ENCODE measurements around the gene DUSP7.

DUSP7 gene

GRCh38 chr3:52040600-52040999, 15.8 kb downstream of the DUSP7 start:
- Histone ChIP-seq H3K9me3 (ENCODE audit: control insufficient read depth, insufficient read depth, low read depth, low read length) (no peaks in the 10 kb centered on the region), H3K4me3 (ENCODE audit: low read depth, low read length) (no peak overlapping the region), H3K27ac (ENCODE audit: extremely low read depth, low read depth, low read length) (no peak overlapping the region), H3K4me1 (ENCODE audit: control insufficient read depth, insufficient read depth, low read length) (no peaks in the 10 kb centered on the region), H3K36me3 (ENCODE audit: control insufficient read depth in 2 of 2, insufficient read depth in 1 of 2, low read length in 2 of 2) (no peaks in the 10 kb centered on the region)
- CTCF ChIA-PET: no interaction called here
- POLR2A ChIA-PET: interaction anchor here (0.9 to 1.3 kb wide), 2 partner anchors 9 to 17 kb away, joined by 3 read pairs; no protein-coding TSS in a partner anchor
- no peak for TF ChIP-seq PRDM4 (tag by site-specific recombination; IDR thresholded peaks at IDR 0.05)
- no peak for TF ChIP-seq ZBTB8A (tag by site-specific recombination; IDR thresholded peaks at IDR 0.05)
- TF ChIP-seq ZFP69B (tag by site-specific recombination; IDR thresholded peaks at IDR 0.05): no peak
- no peak for TF ChIP-seq ZBTB20 (tag by site-specific recombination; IDR thresholded peaks at IDR 0.05)

- TF ChIP-seq ZNF645 (tag by site-specific recombination; IDR thresholded peaks at IDR 0.05) (no peak), ZBTB48 (tag by site-specific recombination; IDR thresholded peaks at IDR 0.05) (no peak)
- H3K9me3 ChIP-seq (ENCODE audit: control insufficient read depth, insufficient read depth, low read depth, low read length): no peaks in the 10 kb centered on the region
- CTCF ChIA-PET: no interaction called here
- H3K27ac ChIP-seq (ENCODE audit: extremely low read depth, low read depth, low read length): no peak overlapping the region
- POLR2A ChIA-PET: no interaction called here
- no peaks in the 10 kb centered on the region for H3K4me1 ChIP-seq (ENCODE audit: control insufficient read depth, insufficient read depth, low read length)
- H3K36me3 ChIP-seq (ENCODE audit: control insufficient read depth in 2 of 2, insufficient read depth in 1 of 2, low read length in 2 of 2): no peaks in the 10 kb centered on the region
- no peak overlapping the region for H3K4me3 ChIP-seq (ENCODE audit: low read depth, low read length)
Measured at GRCh38 chr3:52039846-52040245, 16.5 kb downstream of the DUSP7 start.

- no peak for TF ChIP-seq GLI2 (tag by site-specific recombination; IDR thresholded peaks at IDR 0.05; ENCODE audit: borderline replicate concordance, low read depth)
- TF ChIP-seq ZFP3 (tag by site-specific recombination; IDR thresholded peaks at IDR 0.05; ENCODE audit: low read depth): no peak
- TF ChIP-seq MYNN (tag by site-specific recombination; IDR thresholded peaks at IDR 0.05; ENCODE audit: borderline replicate concordance): no peak
- TF ChIP-seq ZNF670 (tag by site-specific recombination; IDR thresholded peaks at IDR 0.05; ENCODE audit: low read depth): no peak
- no peak for TF ChIP-seq ZNF660 (tag by site-specific recombination; IDR thresholded peaks at IDR 0.05)
- TF ChIP-seq ZBTB21 (tag by site-specific recombination; IDR thresholded peaks at IDR 0.05): no peak
- no peak for TF ChIP-seq PATZ1 (tag by site-specific recombination; IDR thresholded peaks at IDR 0.05)
- no peak for TF ChIP-seq TCF7L2 (IDR thresholded peaks at IDR 0.05; ENCODE audit: borderline replicate concordance, low read depth, low read length)
- TF ChIP-seq ZNF423 (tag by site-specific recombination; IDR thresholded peaks at IDR 0.05): no peak
- Histone ChIP-seq H3K36me3 (ENCODE audit: control insufficient read depth in 2 of 2, insufficient read depth in 1 of 2, low read length in 2 of 2) (no peaks in the 10 kb centered on the region), H3K4me1 (ENCODE audit: control insufficient read depth, insufficient read depth, low read length) (no peaks in the 10 kb centered on the region), H3K27ac (ENCODE audit: extremely low read depth, low read depth, low read length) (no peak overlapping the region), H3K9me3 (ENCODE audit: control insufficient read depth, insufficient read depth, low read depth, low read length) (no peaks in the 10 kb centered on the region), H3K4me3 (ENCODE audit: low read depth, low read length) (no peak overlapping the region)
- POLR2A ChIA-PET: no interaction called here
- CTCF ChIA-PET: no interaction called here
Measured at GRCh38 chr3:52039426-52039825, 16.9 kb downstream of the DUSP7 start.

All from HEK293 (cell line).